ENCODE data around the gene ST6GALNAC2.

The ST6GALNAC2 gene

DNA sequence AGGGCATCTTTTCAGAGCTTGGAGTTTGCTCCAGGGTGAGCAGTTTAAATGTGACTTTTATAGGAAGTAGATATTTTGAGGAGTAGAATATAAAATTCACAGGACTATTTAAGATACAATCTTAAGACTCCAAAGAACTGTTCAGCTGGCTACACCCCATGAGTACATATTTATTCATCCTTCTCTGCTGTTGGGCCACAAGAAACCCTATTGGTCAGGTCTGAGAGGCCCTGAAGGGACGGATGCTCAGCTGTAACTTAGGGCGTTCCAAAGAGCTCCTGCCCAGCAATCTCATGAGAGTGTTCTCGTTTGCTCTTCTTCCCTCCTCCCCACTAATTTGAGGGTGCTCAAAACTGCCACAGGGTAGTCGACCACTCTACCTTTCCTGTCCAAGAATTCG lies 7.3 kb downstream of the ST6GALNAC2 start:
- no peak overlapping the region for H3K4me3 ChIP-seq (replicated peaks; ENCODE audit: low read depth, low read length)
- DNase-seq (ENCODE audit: extremely low read depth, low read depth), result no peak
- TF ChIP-seq, protein P1, sequence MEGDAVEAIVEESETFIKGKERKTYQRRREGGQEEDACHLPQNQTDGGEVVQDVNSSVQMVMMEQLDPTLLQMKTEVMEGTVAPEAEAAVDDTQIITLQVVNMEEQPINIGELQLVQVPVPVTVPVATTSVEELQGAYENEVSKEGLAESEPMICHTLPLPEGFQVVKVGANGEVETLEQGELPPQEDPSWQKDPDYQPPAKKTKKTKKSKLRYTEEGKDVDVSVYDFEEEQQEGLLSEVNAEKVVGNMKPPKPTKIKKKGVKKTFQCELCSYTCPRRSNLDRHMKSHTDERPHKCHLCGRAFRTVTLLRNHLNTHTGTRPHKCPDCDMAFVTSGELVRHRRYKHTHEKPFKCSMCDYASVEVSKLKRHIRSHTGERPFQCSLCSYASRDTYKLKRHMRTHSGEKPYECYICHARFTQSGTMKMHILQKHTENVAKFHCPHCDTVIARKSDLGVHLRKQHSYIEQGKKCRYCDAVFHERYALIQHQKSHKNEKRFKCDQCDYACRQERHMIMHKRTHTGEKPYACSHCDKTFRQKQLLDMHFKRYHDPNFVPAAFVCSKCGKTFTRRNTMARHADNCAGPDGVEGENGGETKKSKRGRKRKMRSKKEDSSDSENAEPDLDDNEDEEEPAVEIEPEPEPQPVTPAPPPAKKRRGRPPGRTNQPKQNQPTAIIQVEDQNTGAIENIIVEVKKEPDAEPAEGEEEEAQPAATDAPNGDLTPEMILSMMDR (IDR thresholded peaks at IDR 0.05; ENCODE audit: low read depth, low read length, missing control alignments), result no peak

DNA sequence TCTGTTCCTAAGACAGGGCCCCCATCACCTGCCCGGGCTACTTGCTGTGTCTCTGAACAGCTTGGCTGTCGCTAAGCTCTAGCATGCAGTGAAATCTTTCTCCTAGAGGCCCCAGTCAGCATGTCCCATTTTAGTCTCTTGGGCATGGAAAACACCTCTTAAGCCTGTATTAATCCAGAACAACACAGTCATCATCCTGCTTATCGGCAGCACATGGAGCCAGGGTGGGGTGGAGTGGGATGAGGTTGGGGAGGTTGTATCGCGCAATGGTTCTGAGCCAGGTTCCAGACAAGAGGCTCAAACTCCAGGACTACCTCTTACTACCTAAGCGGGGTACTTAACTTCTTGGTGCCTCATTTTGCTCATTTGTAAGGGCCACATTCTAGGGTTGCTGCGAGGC lies 7.8 kb downstream of the ST6GALNAC2 start:
- no peak for DNase-seq (ENCODE audit: extremely low read depth, low read depth)
- no peak overlapping the region for H3K4me3 ChIP-seq (replicated peaks; ENCODE audit: low read depth, low read length)
- TF ChIP-seq, protein P1 (IDR thresholded peaks at IDR 0.05; ENCODE audit: low read depth, low read length, missing control alignments), result no peak

DNA sequence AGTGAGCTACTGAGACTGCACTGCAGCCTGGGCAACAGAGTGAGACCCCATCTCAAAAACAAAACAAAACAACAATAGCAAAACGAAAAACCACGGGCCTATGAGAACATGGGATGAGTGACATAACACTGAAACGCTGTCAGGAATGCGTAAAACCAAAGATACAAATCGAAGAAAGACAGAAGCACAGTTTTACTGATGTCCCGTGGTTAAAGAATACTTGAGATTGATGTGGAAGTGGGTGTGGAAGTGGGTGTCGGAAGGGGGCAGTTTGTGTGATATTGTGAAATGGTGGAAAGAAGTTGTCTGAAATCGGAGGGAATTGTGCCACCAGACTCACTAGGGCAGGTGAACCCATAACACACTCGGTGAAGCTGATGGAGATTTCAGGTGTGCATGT lies 9.5 kb downstream of the ST6GALNAC2 start:
- no peak overlapping the region for H3K4me3 ChIP-seq (replicated peaks; ENCODE audit: low read depth, low read length)
- TF ChIP-seq, protein P1 (IDR thresholded peaks at IDR 0.05; ENCODE audit: low read depth, low read length, missing control alignments), result no peak

DNA sequence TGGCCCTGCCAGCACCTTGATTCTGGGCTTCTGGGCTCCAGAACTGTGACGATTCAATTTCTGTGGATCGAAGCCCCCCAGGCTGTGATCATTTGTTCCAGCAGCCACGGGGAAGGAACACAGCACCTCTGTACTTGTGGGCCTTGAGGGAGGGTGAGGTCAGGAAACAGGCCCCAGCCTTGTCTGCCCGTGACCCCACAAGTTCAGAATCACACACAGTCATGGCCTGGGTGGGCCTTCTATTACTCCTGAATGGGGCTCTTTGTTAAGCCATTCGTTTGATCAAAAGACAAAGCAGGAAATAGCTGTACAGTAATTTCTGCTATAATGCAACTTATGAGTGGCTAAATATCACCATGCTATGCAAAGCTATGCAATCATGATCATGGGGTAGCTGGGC lies 10.1 kb downstream of the ST6GALNAC2 start:
- no peak for DNase-seq (ENCODE audit: extremely low read depth, low read depth)
- TF ChIP-seq, protein P1 (IDR thresholded peaks at IDR 0.05; ENCODE audit: low read depth, low read length, missing control alignments), result no peak
- no peak overlapping the region for H3K4me3 ChIP-seq (replicated peaks; ENCODE audit: low read depth, low read length)

More for the DNA sequence above, 9.5 kb downstream of the ST6GALNAC2 start:
- no peak for DNase-seq (ENCODE audit: extremely low read depth, low read depth)

DNA sequence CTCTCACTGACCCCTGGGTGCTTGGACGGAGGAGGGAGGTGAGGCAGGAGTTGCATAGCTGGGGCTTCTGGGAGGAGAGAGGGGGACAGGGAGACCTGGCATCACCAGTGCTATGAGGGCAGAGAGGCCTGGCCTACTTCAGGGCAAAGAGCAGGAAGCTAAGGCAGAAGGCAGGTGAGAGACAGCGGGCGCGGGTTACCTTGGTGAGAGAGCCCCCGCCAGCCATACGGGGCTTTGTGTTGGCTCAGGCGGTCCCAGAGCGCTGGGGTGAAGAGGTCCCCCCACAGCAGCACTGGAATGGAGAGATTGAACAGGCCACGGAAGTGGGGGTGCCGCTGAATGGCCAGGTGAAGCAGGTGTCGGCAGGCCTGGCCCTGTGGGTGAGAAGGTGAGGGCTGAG lies 11.5 kb downstream of the ST6GALNAC2 start:
- TF ChIP-seq, protein P1 (IDR thresholded peaks at IDR 0.05; ENCODE audit: low read depth, low read length, missing control alignments), result no peak
- no peak overlapping the region for H3K4me3 ChIP-seq (replicated peaks; ENCODE audit: low read depth, low read length)
- DNase-seq (ENCODE audit: extremely low read depth, low read depth), result no peak

DNA sequence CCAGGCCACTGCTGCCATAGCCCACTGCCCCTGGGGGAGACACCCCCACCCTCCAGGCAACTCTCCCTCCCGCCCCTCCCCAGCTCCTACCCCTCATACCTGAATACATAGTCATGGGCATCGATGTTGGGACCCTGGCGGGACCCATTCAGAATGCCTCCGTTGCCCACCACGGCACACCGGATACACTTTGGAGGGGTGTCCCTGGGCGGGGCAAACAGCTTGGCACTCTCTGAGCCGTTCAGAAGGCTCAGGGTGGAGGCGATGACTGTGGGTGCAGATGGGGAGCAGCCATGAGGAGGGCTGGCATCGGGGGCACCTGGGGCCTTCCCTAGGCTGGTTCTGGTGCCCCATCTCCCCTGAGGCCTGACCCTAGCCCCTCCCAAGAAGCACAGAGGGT lies 12.6 kb downstream of the ST6GALNAC2 start:
- DNase-seq (ENCODE audit: extremely low read depth, low read depth), result no peak
- TF ChIP-seq, protein P1 (IDR thresholded peaks at IDR 0.05; ENCODE audit: low read depth, low read length, missing control alignments), result no peak
- no peak overlapping the region for H3K4me3 ChIP-seq (replicated peaks; ENCODE audit: low read depth, low read length)

DNA sequence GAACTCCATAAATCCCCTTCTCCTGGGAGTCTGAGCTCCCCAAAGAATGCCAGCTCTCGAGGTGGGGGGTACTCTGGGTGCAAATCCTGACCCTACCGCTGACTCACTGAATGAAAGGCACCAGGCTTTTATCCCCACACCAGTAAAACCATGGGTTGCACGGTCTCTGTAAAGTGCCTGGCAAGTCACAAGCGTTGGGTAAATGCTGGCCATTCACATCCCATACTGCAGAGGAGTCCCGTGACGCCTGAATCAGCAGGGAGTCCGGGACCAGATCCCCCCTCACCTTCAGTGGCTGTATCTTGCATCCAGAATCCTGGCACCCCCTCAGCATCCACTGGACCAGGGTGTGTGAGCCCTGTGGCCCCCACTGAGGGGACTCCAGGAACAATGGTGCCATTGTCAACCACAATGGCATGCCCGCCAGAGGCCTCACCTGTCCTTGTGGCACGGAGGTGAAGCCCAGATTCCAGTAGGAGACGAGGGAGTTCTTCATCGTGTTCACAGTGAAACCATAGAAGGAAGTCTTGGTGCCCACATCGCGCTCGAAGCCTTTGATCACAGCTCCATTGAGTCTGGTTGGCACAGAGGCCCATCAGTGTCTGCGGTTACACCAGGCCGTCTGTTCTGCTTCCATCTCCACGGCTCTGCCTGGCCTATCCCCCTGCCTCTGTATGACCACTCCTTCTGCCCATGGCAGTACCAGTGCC lies 13.3 kb downstream of the ST6GALNAC2 start:
- TF ChIP-seq, protein P1 (IDR thresholded peaks at IDR 0.05; ENCODE audit: low read depth, low read length, missing control alignments), result no peak
- no peak for DNase-seq (ENCODE audit: extremely low read depth, low read depth)
- no peak overlapping the region for H3K4me3 ChIP-seq (replicated peaks; ENCODE audit: low read depth, low read length)

Data from HFF-Myc (cell line).